NOMO-1 treated with dmso at 0.1 percent for 144 hours (cell line): Measurements from ENCODE around the gene CSAD.
A peak's percentile ranks its signal among the peaks of the same experiment; 100 is the strongest.

Experiments
- DNase-seq: peaks from one replicate; lab custom pipeline; 2025; ENCODE audit not compliant: unreplicated experiment; lab: John Stamatoyannopoulos, UW

The CSAD gene

DNA sequence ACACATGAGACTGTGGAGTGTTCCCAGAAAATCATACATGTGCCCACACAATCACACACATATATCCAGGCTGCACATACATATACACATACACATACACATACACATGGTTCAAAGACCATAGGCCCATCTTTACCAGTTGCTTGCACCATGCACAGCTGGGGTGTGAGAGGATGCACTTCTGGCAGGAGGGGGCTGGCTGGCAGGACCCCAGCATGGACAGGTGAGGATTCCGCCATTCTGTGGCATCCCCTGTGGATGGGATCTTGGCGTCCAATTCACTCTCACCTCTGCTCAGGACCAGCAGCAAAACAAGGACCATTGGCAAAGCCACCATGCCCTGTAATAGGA lies 19.4 kb upstream of the CSAD start:
- DNase-seq, result no peak

DNA sequence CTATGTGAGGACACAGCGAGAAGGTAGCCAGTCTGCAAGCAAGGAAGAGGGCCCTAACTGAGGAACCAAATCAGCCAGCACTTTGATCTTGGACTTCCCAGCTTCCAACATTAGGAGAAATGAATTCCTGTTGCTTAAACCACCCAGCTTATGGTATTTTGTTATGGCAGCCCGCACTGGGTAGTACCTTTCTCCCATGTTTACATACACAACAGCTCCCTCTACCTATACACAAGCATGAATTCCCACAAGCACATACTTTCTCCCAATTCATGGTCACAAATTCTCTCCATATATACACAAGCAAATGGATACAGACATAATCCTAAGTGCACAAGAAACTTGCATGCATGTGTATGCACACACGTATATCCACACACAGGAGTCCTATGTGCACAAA lies 19.0 kb upstream of the CSAD start:
- no peak for DNase-seq

DNA sequence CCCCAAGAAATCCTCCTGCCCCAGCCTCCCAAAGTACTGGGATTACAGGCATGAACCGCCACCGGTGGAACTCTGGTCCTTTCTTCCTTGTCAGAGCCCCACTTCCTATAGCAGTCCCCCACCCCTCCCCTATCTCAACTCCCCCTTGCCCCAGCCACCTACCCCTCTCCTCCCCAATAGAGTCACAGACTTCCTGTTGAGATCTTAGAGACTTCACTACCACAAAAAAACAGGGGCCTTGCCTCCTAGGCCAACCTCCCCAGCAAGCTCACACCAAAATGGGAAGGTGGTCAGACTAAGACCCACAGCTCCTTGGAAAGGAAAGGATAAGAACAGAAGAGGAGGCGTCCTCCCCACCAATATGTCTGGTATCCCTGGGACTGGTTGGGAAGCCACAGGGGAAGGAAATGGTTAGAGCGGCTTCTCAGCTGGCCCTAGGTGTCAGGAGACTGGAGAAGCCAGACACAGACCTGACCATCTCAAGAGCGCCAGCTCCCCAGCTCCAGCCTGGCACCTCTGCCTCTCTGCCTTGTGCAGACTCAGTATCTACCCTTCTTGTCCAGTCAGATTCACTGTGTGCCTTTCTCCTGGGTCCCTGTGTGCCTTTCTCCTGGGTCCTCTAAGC lies 17.9 kb upstream of the CSAD start:
- no peak for DNase-seq

DNA sequence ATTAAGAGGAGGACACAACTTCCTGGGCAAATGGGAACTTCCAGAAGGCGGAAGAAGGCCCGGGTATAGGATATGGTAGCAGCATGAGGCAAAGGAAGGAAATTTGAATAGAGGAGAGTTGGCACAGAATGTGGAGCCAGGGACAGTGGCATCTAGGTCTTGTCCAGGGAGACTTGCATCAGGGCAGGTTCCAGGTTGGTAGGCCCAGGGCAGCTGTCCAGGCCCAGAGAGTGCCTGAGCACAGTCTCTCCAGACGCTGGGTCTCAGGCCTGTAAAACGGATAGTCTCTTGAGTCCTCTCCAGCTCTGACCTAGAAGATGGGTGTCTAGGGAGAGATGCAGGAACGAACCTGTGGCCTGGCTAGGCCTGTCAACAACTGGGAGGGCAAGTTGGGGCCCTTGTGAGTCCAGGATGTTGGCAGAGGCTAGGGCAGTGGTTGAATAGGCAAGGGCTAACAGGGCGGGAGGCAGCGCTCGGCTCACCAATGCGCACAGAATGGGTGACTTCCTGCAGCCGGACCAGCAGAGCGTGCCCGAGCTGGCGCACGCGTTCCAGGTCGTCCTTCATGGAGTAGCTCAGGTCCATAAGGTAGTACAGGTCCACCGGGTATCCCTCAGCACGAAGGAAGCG lies 16.4 kb upstream of the CSAD start:
- DNase-seq, result no peak

DNA sequence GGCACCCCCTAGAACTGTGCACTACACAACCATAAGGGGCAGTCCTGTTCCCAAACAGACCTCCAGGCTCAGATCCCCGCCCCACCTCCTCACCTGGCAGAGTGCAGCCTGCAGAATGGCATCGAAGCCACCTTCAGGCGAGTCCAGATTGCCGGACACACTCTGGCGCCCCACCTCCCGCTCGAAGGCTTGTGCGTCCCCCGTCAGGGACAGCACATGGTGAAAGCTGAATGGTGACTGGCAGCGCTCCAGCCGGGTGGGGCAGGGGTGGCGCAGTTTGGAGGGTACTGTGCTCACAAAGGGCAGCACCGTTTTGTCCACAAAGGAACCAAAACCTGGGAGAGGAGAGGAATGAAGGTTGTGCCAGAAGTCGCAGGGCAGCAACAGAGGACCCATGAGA lies 15.8 kb upstream of the CSAD start:
- DNase-seq, result no peak

DNA sequence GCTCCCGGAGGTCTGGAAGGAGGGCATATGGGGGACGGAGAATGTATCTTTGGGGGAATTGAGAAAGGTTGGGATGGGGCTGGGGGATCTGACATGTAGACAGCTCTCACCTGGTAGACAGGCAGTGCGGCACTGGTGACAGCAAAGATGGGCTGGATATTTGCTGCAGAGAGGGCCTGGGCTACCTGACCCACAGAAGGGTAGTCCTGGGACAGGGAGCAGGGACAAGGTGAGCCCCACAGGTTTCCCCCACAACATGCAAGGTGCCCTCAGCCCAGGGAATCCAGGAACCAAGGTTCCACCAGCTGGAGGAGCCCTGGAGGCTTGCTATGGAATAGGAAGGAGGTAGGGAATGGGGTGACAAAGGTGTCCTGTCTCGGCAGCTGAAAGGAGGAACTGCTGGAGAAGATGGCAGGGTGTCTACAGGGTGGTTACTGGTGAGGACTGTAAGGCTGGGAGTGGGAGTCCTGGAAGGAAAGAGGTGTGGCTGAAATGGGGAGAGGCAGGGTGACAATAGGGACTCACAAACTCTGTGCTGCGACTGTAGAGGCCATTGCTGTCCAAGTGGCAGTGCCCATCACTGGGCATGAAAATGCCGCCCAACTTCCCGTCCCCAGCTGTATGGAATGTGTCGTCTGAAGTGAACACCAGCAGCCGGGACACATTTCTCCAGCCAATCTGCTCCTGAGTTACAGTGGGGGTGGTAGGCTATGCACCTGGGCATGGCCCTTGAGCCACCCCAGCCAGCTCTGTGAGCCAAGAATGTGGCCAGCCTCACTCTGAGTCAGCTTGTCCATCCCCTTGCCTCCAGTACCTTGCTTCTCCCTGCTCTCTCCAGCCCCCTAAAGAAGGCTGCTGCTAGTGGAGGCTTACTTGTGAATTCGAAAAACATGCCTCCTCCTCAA lies 15.0 kb upstream of the CSAD start:
- DNase-seq, result no peak

DNA sequence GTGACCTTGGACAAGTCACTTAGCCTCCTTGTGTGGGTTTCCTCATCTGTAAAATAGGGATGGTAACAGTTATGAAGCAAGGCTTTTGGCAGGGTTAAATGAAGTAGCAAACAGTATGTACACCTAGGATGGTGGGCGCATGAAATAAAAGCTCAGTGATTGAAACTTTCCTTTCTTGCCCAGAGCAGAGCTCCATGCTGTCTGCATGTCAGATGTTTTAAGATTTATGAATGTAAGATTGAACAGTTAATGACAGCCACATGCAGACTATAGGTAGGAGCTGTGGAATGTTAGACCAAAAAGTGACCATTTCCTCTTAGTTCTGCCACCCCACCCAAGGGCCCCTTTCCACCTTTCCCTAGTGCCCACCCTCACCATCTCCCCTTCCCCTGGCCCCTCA lies 14.2 kb upstream of the CSAD start:
- no peak for DNase-seq

DNA sequence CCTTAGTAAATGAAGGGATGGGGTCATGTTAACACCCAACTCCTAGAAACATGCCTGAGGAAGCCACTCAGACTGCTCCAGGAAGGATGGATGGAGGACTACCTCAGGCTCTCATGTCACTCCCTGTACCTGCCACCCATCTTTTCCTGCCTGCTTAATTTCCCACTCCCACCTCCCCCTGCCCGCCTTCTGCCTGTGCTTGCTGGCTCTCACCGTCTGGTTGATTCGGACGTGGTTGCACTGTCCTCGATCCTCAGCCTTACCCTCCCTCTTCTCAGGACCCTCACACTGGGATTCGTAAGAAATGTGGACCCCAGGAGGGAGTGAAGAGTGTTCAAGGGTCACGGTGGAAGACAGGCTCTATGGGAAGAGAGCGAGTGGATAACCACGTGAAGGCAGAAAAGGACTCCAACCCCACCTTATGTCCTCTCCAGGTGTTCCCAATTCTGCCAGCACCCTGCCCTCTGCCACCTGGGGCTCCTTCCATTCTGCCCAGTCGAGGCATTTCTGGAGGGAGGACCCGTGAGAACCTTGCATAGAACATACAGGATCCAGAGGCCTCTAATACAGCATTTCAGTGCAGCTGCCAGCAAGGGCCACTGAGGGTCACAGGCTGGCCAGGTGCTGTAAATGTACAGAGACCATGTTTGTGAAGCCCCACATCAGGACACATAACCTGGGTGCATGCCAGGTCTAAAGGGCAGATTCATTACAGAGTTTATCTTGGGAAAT lies 13.4 kb upstream of the CSAD start:
- no peak for DNase-seq

DNA sequence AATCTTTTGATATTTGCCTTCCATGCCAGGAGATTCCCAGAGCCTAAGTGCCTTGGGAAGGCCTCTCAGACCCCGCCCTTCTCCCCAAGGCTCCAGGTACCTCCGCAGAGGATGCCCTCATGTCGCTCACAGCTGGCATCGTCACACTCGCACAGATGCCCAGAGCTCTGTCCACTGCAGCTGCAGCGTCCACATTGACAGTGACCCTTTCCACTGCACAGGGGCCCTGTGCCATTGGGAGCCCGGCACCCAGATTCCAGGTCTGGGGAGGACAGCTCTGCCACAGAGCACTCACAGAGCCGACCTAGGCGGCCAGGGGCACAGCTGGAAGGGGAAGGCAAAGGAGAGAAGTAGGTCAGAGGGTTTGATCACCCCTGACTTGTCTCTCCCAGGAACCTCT lies 12.3 kb upstream of the CSAD start:
- DNase-seq, result no peak

DNA sequence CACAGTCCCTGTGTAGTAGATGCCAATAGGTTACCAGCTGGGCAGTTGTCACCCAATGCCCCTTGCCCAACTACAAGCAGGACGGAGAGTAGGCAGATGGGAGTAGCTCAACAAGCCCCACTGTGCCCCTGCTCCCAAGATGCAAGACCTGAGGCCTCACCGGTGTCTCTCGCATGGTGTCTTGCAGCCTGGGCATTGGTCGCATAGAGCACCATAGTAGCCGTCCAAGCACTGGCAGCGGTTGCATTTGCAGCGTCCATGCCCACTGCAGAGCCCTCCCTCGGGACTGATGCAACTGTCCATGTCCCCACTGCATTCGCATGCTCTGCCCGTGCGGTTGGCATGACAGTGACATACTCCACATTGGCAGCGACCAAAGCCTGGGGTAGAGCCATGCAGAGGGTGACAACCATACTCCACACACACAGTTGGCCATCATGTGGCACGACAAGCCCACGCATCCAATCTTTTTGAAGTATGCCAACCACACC lies 11.9 kb upstream of the CSAD start:
- no peak for DNase-seq

DNA sequence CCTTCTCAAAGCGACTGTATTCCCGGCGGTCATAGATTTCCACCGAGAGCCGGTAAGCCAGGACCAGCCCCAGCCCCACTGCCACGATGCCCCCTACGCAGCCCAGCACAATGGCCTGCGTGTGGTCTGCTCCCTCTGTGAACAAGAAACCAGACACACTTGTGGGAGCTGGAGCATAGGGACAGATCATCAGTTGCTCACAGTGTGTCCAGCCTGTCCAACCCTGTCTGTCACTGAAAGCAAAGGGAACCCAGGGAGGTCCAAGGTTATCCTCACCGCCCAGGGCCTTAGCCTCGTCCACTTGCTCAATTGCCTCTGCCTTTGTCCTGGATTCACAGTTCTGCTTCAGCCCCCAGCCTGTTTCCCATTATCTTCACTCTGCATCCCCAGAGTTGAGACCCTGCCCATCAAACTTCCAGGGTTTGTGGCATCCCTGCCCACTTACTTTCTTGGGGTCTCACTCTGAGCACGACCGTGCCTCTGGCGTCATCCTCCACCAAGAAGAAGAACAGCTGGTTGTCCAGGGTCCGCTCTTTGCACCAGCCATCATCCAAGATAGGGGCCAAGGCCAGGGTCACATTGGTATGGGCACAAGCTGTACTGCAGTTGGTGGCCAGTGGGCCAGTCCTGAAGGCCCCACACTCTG lies 11.3 kb upstream of the CSAD start:
- no peak for DNase-seq

DNA sequence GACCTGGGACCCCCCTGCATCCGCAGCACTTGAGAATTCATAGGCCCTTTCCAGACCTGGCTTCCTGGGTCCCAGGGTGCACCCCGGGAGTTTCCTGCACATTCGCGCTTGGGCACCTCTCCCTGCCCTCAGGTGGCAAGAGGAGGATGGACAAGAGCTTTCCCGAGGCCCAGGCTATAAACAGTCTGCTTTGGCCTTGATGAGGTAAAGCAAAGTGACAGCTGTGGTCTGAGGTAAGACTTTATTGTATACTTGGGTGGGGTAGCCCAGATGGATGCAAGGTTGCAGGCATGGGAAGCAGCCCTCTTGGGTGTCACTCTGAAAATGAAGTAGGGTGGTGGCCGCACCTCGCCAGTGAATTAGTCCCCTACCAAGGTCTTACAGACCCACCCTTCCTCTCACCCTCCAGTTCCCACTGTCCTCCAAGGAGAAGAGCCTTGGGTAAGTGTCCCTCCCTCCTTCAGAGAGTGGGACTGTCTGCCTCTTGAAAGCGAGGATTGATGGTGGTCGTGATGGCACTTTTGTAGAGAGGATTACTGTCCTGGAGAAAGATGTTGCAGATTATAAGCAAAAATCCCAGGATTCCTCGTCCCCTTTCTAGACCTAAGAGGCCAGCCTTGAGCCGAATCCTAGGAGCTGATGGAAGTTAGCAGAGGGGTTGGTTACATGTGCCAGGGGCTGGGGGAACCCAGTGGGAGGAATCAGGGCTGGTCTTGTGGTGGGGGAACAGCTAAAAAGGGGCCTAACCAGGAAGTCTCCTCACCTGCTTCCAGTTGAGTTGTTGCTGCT lies 10.6 kb upstream of the CSAD start:
- no peak for DNase-seq

DNA sequence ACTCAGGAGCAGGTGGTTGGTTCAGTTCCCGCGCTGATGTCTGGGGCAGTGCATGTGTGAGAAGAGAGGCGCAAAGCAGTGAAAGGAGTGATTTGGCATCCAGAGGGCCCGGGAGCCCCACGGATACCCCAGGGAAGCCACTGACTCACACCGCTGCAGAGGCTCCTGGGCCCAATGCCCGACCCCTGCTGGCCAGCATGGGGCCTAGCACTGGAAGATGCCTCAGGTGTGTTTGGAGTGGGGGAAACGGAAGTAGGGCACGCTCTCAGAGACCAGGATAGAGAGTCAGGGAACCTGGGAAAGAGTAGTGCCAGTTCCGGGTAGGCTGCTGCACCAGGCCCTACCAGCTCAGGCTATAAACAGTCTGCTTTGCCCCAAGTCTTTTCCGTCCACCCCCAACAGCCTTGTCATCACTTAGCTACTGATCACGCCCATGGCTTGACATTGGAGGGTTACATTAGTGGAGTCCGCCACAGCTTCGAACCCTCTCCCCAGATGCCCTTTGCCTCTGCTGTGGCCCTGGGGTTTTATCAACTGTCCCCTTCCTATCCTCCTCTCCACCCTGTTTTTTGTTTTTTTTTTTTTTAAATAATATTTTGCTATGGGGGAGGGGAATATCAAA lies 9.5 kb upstream of the CSAD start:
- DNase-seq, result no peak

DNA sequence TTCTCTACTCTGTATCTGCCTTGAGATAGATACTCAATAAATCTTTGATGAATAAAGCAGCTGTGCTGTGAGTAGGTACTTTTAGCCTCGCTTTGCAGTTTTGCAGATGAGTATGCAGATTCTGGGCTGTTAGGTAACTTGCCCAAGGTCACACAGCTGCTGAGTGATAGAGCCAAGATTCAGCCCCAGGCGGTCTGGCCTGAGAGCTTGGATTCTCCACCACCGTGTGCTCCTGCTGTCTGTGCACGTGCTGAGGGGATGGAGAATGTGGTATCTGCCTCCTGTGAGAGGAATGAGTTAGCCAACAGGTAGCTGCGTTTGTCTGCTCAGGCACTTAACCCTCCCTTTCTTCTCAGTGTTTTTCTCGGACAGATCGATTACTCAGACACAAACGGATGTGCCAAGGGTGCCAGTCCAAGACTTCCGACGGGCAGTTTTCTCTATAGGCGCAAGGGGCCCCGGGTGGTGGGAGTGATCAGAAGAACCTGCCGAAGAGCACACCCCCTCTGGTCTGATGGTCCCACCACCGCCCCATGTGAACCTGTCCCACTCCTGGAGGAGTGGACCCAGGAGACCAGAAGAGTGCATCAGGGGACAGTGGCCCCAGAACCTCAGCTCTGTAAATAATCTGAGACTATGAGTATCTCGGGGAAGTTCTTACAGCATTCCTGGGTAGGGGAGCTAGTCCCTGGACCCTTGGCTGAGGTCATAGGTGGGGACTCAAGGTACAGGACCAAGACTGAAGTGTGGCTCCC lies 6.6 kb upstream of the CSAD start:
- DNase-seq, result no peak

DNA sequence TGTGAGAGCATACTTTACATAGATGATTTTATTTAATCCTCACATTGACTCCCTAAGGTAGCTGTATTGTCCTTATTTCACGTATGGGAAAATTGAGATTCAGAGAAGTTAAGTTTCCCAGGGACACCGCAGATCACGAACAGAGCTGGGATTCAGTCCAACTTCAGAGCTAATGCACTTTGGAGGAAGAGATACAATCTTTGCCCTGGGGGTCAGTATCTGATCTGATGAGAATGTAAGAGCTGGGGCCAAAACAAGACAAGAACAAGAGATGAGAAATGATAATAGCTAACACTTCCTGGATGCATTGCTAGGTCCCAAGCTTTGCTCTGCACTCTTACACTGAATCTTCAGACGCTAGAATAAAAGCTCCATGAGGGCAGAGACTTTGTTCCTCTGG lies 6.0 kb upstream of the CSAD start:
- DNase-seq, result no peak

DNA sequence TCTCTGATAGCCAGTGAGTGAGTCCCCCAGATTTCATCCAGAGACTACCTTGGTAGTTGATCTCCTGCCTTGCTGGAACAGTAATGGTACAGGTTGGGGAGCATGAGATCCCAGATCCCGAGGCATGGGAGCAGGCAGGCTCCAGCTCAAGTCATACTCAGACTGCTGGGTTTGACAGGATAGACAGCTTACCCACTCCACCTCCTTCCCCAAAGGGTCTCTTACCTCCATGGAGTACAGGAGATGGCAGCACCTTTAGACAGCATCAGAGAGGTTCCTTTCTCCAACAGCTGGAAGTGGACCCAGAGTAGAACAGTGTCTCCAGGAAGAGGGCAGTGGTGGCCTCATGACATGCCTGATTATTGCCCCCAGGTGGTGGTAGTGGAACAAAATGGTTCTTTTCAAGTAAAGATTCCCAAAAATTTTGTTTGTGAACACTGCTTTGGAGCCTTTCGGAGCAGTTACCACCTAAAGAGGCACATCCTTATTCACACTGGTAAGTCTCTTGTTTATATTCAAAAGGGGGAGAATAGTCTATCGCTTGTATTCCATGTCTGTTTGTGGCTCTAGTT lies 4.9 kb upstream of the CSAD start:
- DNase-seq, result no peak

DNA sequence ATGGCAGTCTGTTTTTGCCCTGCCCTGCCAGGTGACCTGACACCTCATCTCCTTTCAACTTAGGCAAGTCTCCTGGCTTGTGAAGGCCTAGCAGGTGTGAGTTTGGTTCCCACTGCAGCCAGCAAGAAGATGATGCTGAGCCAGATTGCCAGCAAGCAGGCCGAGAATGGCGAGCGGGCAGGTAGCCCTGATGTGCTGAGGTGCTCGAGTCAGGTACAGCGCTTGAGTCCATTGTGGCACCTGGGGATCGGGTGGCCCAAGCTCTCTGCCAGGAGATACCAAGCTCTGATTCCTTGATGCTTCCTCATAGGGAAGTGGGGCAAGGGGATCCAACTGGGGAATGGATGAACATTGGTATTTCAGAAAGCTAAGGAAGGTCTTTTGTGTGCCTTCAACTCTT lies 4.1 kb upstream of the CSAD start:
- no peak for DNase-seq

DNA sequence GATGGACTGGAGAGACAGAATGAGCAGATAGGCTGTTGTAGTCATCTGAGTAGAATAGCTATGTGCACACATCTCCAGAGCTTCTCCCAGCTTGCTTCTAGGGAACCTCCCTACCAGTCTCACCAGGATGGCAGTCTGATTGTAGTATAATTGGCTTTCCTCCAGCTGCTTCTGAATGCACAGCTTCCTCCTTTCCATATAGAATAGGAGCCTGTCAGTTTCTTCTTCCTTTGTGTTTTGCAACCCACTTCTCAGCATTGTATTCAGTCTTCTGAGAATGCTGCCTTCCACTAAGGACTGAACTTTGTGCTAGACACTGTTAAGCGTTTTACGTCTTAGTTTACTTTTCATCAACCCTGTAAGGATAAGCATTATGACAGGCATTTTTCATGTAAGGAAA lies 2.2 kb upstream of the CSAD start:
- DNase-seq, result peak; percentile 12

DNA sequence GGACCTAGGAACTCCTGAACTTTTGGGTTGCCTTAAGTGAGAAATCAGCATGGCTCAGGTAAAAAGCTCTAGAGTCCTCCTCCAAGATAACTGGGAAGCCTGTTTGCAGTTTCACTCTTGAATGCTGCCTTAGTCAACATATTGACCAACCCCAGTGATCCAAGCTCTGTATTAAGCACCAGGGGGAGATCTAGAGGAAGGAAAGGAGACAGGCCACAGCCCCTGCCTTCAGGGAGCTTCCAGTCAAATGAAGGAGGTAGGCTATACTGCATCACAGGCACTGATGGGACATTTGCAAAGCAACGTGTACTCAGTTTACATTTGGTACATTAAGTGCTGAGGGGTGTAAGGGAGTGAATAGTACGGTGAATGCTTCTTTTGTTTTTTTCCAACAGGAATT lies 1.2 kb upstream of the CSAD start:
- DNase-seq, result no peak
